HepG2 (cell line): ENCODE data around the gene SAMD13.

Experiments used
- CTCF ChIP-seq: sonication (generic); formaldehyde crosslinking; IDR thresholded peaks from 2 replicates; pipeline ENCODE4 v1.5.0; 2020; ENCODE audit warnings: mild to moderate bottlenecking, missing genetic modification reagents, moderate library complexity
- ISX ChIP-seq: sonication (generic); formaldehyde crosslinking; conservative IDR thresholded peaks from 2 replicates; pipeline ENCODE4 v1.5.0; 2020; ENCODE audit warnings: missing genetic modification reagents
- JUN ChIP-seq: sonication (generic); formaldehyde crosslinking; IDR thresholded peaks from 2 replicates; pipeline ENCODE4 v1.4.0; 2020; ENCODE audit warnings: mild to moderate bottlenecking, missing genetic modification reagents
- NR1H2 ChIP-seq: sonication (generic); formaldehyde crosslinking; IDR thresholded peaks from 2 replicates; pipeline ENCODE4 v1.8.1; 2022; ENCODE audit warnings: low read depth, missing genetic modification reagents, borderline replicate concordance
- POGZ ChIP-seq: sonication (generic); formaldehyde crosslinking; IDR thresholded peaks from 2 replicates; pipeline ENCODE4 v1.4.0; 2020; ENCODE audit warnings: mild to moderate bottlenecking, missing genetic modification reagents
- POLR2G ChIP-seq: fragments of 200-400 bp; formaldehyde crosslinking; IDR thresholded peaks from 2 replicates; pipeline ENCODE4 v1.6.1; 2018; ENCODE audit warnings: mild to moderate bottlenecking, low read depth, low read length, moderate library complexity
- SMARCC2 ChIP-seq: fragments of 450-650 bp; IDR thresholded peaks from 2 replicates; pipeline ENCODE4 v1.6.1; 2017; ENCODE audit warnings: antibody characterized with exemption, mild to moderate bottlenecking
- ZFX ChIP-seq: sonication (generic); formaldehyde crosslinking; IDR thresholded peaks from 2 replicates; pipeline ENCODE4 v1.4.0; 2020; ENCODE audit warnings: mild to moderate bottlenecking, low read depth, missing genetic modification reagents, moderate library complexity
- ZNF44 ChIP-seq: sonication (generic); formaldehyde crosslinking; IDR thresholded peaks from 2 replicates; pipeline ENCODE4 v1.5.1; 2020; ENCODE audit warnings: mild to moderate bottlenecking, missing genetic modification reagents
- TF ChIP-seq, protein P1 (sequence below): sonication (generic); formaldehyde crosslinking; IDR thresholded peaks from 2 replicates; pipeline ENCODE4 v1.8.0; 2022; ENCODE audit warnings: missing genetic modification reagents, mild to moderate bottlenecking, moderate library complexity, borderline replicate concordance

DNA sequence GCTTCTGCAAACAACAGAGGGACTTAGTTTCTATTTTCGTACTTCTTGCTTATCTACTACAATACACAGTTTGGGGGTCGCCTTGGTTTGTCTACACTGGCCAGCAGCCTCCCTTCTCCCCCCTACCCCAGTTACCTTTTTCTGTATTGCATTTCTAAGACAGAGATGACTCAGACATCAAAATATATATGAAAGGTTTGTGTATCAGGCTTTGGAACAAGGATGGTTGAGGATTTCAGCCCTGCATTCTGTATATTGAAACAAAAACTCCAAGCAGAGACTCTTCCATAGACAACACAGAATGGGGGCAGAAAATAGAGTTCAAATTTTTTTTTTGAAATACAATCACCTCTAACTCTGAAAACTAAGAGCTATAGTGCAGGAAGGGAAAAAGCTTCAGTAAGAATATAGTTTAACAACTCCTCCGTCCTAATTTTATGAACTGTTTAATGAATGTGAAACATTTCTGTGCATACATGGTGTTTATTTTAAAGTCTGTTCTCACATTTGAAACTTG, 1.9 kb downstream of the SAMD13 start:
- no peak for TF ChIP-seq NR1H2
- TF ChIP-seq JUN (CRISPR knock-in tag), result no peak
- TF ChIP-seq SMARCC2, result no peak
- TF ChIP-seq ZNF44, result no peak
- TF ChIP-seq, protein P1, sequence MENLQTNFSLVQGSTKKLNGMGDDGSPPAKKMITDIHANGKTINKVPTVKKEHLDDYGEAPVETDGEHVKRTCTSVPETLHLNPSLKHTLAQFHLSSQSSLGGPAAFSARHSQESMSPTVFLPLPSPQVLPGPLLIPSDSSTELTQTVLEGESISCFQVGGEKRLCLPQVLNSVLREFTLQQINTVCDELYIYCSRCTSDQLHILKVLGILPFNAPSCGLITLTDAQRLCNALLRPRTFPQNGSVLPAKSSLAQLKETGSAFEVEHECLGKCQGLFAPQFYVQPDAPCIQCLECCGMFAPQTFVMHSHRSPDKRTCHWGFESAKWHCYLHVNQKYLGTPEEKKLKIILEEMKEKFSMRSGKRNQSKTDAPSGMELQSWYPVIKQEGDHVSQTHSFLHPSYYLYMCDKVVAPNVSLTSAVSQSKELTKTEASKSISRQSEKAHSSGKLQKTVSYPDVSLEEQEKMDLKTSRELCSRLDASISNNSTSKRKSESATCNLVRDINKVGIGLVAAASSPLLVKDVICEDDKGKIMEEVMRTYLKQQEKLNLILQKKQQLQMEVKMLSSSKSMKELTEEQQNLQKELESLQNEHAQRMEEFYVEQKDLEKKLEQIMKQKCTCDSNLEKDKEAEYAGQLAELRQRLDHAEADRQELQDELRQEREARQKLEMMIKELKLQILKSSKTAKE (CRISPR knock-in tag), result no peak
- no peak for TF ChIP-seq POGZ
- no peak for TF ChIP-seq CTCF
- no peak for TF ChIP-seq ISX
- no peak for TF ChIP-seq ZFX
- no peak for TF ChIP-seq POLR2G
